Stimulated activated CD8-positive, alpha-beta memory T cell treated with anti-CD3 and anti-CD28 coated beads, Interleukin-4, amount 100 ng/mL, for 1 hour (primary cell): ENCODE data around the gene RPS2.

Experiments
- DNase-seq, 2 donors: peaks; one replicate each; pipeline ENCODE4 v3.0.0-alpha.2; 2020; ENCODE audit warnings: low read depth in 2 of 2, low spot score in 1 of 2

RPS2 gene

GRCh38 chr16:1999866-2000514, 35.4 kb upstream of the RPS2 start:
- DNase-seq, result no peak

GRCh38 chr16:1998852-1999801, 34.5 kb upstream of the RPS2 start:
- no peak for DNase-seq

- no peak for DNase-seq
These were observed 33.8 kb upstream of the RPS2 start for GRCh38 chr16:1998360-1998835.

DNA sequence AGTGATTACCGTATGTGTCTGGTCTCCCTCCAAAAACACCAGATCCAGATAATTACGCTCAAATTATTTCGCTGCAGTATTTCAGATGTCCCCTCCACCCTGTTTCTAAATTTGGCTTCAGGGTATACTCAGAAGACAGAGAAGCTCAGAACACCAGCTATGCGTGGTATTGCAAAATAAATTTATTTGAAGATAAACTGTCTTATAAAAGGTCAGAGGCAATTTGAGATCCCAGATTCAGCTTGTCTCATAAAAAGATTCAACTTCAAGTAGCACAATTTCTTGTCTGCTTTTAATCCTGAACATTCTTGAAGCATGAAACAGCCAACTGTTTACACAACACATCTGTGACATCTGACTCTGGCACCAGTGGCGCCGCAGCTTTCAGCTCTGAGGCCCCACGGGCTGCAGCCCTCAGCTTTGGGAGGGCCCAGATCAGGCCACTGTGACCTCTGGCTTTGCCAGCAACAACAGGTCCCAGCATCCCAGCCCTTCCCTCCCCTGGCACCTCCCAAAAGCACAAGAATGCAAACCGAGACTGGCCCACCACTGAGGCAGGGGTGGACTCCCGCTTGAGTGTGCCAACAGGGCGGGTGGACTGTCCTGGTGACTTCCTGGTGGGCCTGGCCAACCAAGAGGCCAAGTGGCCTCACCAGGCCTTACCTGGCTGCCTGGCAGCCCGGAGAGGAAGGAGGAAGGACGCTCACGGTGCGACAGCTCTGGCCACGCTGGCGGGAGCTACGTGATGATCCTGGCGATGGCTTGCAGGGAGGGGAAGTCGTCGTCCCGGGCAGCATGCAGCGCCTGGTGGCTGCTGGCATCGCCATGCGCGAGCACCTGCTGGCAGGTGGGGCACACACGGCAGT, 33.1 kb upstream of the RPS2 start:
- DNase-seq, result no peak

- no peak for DNase-seq
These were observed 29.1 kb upstream of the RPS2 start for GRCh38 chr16:1993731-1994131.

- DNase-seq, result no peak
These were observed 28.2 kb upstream of the RPS2 start for GRCh38 chr16:1992704-1993317.

DNA sequence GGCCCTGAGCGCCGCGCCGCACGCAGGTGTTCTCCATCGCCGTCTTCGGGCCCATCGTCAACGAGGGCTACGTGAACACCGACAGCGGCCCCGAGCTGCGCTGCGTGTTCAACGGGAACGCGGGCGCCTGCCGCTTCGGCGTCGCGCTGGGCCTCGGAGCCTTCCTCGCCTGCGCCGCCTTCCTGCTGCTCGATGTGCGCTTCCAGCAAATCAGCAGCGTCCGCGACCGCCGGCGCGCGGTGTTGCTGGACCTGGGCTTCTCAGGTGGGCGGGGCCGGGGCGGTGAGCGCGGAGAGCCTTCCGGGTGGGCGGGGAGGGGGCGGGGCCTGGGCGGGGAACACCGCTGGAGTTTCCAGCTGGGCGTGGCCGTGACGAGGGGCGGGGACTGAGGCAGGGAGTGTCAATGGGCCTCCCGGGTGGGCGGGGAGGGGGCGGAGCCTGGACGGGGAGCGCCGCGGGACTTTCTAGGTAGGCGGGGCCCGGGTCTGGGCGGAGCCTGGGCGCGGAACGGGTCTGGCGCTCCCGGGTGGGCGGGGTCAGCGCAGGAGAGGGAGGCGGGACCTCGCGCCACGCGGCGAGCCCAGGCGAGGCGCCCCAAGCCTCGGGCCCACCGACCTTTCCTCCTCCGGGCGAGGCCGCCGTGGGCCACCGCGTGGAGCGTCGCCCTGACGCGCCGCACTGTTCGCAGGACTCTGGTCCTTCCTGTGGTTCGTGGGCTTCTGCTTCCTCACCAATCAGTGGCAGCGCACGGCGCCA, 27.5 kb upstream of the RPS2 start:
- DNase-seq, result peak; percentile 95 to 98

- DNase-seq, result no peak
These were observed 26.9 kb upstream of the RPS2 start for GRCh38 chr16:1991588-1991947.

- no peak for DNase-seq
These were observed 26.5 kb upstream of the RPS2 start for GRCh38 chr16:1991135-1991551.

- no peak for DNase-seq
These were observed 25.9 kb upstream of the RPS2 start for GRCh38 chr16:1990351-1991134.

GRCh38 chr16:1990101-1990350, 25.4 kb upstream of the RPS2 start:
- no peak for DNase-seq

GRCh38 chr16:1989209-1990100, 24.8 kb upstream of the RPS2 start, which contains the start of gene SYNGR3:
SYNGR3 (plus strand) TSS chr16:1989970; CDS start chr16:1990103, 133 bp downstream.
- no peak for DNase-seq

- DNase-seq, result no peak
These were observed 22.6 kb upstream of the RPS2 start for GRCh38 chr16:1987198-1987597.

- DNase-seq, result no peak
These were observed 21.0 kb upstream of the RPS2 start for GRCh38 chr16:1985466-1986150.

- no peak for DNase-seq
These were observed 20.0 kb upstream of the RPS2 start for GRCh38 chr16:1984347-1985225.

DNA sequence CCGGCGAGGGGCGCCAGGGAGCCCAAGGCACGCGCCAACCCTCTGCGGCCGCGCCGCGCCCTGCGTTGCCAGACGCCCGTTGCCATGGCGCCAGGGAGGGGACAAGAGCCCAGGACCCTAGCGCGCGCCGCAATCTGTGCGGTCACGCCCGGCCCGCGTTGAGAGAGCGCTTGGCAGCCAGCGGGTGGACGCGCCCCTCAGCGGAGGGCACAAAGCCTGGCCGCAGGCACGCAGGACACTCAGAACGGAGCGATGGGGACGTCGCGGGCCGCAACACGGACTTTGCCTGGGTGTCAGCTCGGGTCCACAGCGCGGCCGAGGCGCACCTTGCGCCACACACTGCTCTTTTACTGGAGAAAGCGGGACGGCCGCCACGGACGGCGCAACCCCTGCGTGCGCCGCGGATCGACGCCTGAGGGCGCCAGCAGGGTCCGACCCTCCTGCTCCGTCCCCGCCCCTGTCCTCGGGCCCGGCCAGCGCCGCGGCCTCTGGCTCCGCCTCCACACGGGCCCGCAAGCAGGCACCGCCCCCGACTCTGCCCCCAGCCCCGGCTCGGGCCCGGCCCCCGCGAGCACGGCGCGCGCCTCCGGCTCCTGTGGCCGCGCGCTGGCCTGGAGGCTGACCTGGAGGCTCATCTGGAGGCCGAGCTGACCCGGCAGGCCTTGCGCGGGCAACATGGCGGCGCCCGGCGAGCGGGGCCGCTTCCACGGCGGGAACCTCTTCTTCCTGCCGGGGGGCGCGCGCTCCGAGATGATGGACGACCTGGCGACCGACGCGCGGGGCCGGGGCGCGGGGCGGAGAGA, 19.1 kb upstream of the RPS2 start, which contains the start of gene GFER:
Gene GFER (plus strand): TSS at position 650 of the 803 bp plus-strand sequence. CDS start 26 bp downstream, at position 676.
- DNase-seq, result no peak
